HG03575 (cell line): Measurements from ENCODE around the gene ACTR1A.

Experiments used
- ATAC-seq: cut with Tn5 transposase; IDR thresholded peaks from one replicate; pipeline ENCODE4 v1.9.1; 2021; ENCODE audit not compliant: unreplicated experiment, insufficient number of reproducible peaks, low FRiP score; ENCODE audit errors: extremely low read depth

The ACTR1A gene

GRCh38 chr10:102435529-102436233 is 66.8 kb downstream of the ACTR1A start:
- no peak for ATAC-seq

GRCh38 chr10:102435133-102435497 is 67.4 kb downstream of the ACTR1A start:
- no peak for ATAC-seq

GRCh38 chr10:102434394-102435132 is 67.9 kb downstream of the ACTR1A start:
- ATAC-seq, result no peak

- ATAC-seq, result no peak
Observed at GRCh38 chr10:102433619-102434046, 68.9 kb downstream of the ACTR1A start.

DNA sequence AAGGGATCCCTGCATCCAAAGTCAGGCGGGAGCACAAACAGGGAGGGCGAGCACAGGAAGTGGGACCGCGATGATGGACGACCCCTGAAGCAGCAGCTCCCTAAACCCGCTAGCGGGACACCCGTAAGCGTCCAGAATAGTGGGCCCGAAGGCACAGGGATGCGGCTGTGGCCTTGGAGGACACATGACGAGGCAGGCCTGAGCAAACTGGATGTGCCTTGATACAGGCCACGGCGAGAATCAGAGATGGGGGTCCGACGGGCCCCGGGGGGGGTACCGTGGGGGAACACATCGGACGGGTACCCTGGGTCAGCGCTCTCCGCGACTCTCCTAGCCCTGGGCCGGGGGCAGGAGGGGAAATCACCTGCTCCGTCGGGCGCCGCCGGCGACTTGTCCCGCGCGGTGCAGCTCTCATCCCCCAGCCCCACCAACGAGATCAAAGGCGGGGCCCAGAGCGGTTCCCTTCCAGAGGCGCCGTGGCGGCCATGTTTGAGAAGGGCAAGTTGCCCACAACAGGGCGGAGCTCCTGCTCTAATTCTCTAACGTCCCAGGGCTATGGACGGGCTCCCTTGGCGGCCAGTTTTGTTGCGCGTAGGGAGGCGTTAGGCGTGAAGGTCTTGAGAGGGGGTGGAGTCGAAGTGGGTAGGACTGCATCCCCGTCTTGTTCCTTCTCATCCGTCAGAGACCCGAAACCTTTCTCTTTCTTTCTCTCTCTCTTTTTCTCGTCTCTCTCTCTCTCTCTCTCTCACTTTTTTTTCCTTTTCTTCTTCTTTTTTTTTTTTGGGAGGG is 70.2 kb downstream of the ACTR1A start, which contains the start of gene CUEDC2:
Gene CUEDC2, minus strand, starts transcription at position 413 of the 789 bp plus-strand sequence. CDS start 7,386 bp downstream, outside the sequence.
- ATAC-seq, result peak; percentile 37

- no peak for ATAC-seq
Observed at GRCh38 chr10:102431452-102432124, 70.9 kb downstream of the ACTR1A start.

DNA sequence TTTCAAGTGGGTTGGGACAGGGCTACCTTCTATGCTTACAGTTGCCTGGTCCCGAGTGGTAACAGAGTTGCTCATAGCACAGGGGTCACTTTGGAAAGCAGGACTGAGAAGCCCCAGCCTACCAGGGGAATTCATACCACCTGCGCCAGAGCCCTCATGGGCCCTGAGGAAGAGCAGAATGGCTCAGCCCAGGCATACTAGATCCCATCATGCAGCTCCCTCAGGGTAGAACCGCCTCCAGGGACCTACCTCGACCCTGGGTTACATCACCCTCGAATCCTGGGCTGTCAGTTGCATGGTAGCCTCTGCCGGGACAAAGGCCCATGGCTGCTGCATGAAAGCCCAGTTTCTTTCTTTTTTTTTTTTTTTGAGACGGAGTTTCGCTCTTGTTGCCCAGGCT is 73.0 kb downstream of the ACTR1A start:
- ATAC-seq, result no peak
